Measurements from ENCODE around the gene KRT20. TPM values are rescaled to one million over a fixed set of nuclear protein-coding genes. Genes with fewer than 3 reads are reported as not detected.

The KRT20 gene
- total RNA-seq, 2 experiments from 2014 or later: not detected

DNA sequence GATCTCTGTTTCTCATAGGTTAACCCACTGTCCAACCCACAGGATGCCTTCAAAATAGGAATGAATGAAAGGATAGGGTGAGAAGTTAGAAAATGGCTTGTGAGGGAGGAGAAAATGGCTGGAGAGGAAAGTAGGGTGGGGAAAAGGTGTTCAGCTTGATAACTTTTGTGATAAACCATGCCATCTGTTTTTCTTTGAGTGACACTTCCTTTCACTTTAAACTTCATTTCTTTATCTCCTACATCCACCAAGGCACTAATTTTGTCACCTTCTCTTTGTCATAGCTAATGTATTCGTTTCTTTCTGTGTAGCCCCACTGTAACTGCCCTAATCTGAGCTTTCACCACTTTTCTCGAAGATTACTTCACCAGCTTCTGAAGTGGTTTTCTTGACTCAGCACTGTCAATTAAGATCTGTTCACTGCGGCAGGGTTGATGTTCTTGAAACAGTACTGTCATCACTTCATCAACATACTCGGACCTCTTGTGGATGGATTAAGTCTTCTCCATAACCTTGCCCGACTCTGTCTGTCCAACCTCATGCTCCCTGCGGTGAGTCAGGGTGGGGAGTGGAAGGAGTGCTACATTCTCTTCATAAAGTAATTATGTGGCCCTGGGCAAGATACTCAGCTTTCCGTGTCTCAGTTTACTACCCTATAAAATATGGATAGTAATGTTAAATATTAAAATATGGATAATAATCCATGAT is 57.1 kb downstream of the KRT20 start:
- ChIA-PET POLR2A (no interaction called here), CTCF (interaction anchor here (1.0 to 1.7 kb wide), 4 partner anchors 9 to 18 kb away, joined by 3 to 6 read pairs (median 3); no protein-coding TSS in a partner anchor)
- Mint-ChIP-seq H3K4me3 (no peak overlapping the region), H3K4me1 (ENCODE audit: low read depth) (peaks cover 15% of the 10 kb centered on the region), H3K36me3 (ENCODE audit: low read depth) (peaks cover 5% of the 10 kb centered on the region), H3K27me3 (no peaks in the 10 kb centered on the region), H3K9me3 (no peaks in the 10 kb centered on the region), H3K27ac (peak overlapping the region; percentile 55)
- DNase-seq: peak; percentile 13
- intact Hi-C loops (cut with micrococcal nuclease): no loop called here
- TF ChIP-seq CTCF (IDR thresholded peaks at IDR 0.05): no peak
- ATAC-seq: peak; percentile 83

Other genes starting within 250 kb of the KRT20 start
- gene SMARCE1, start 237.4 kb downstream of the KRT20 start, total RNA-seq: 10 to 100 TPM; 87.8 to 92.5 TPM
- not detected for gene KRT222, start 220.1 kb downstream of the KRT20 start, total RNA-seq
- gene KRT24, start 181.5 kb downstream of the KRT20 start, total RNA-seq: not detected
- gene KRT25, start 129.9 kb downstream of the KRT20 start, total RNA-seq: not detected
- gene KRT26, start 113.0 kb downstream of the KRT20 start, total RNA-seq: not detected
- gene KRT27, start 102.7 kb downstream of the KRT20 start, total RNA-seq: not detected
- not detected for gene KRT28, start 85.3 kb downstream of the KRT20 start, total RNA-seq
- 10 to 100 TPM; 26.9 to 31.3 TPM for gene KRT10, start 62.6 kb downstream of the KRT20 start, total RNA-seq
- not detected for gene KRT12, start 18.0 kb downstream of the KRT20 start, total RNA-seq
- gene KRT23, start 52.4 kb upstream of the KRT20 start, total RNA-seq: not detected
- not detected for gene KRT39, start 81.7 kb upstream of the KRT20 start, total RNA-seq
- gene KRT40, start 99.1 kb upstream of the KRT20 start, total RNA-seq: not detected
- gene KRTAP3-3, start 108.9 kb upstream of the KRT20 start, total RNA-seq: not detected
- not detected for gene KRTAP3-2, start 114.7 kb upstream of the KRT20 start, total RNA-seq
- gene KRTAP3-1, start 123.9 kb upstream of the KRT20 start, total RNA-seq: not detected
- not detected for gene KRTAP1-5, start 142.0 kb upstream of the KRT20 start, total RNA-seq
- gene KRTAP1-4, start 145.0 kb upstream of the KRT20 start, total RNA-seq: not detected
- not detected for gene KRTAP1-3, start 149.6 kb upstream of the KRT20 start, total RNA-seq
- gene KRTAP1-1, start 156.2 kb upstream of the KRT20 start, total RNA-seq: not detected
- not detected for gene KRTAP2-1, start 162.1 kb upstream of the KRT20 start, total RNA-seq
- not detected for gene KRTAP2-2, start 170.0 kb upstream of the KRT20 start, total RNA-seq
- gene KRTAP2-3, start 174.9 kb upstream of the KRT20 start, total RNA-seq: not detected
- not detected for gene KRTAP2-4, start 180.6 kb upstream of the KRT20 start, total RNA-seq
- gene KRTAP4-7, start 198.9 kb upstream of the KRT20 start, total RNA-seq: not detected
- gene KRTAP4-8, start 212.9 kb upstream of the KRT20 start, total RNA-seq: not detected
- gene KRTAP4-16, start 217.0 kb upstream of the KRT20 start, total RNA-seq: not detected
- not detected for gene KRTAP4-9, start 220.1 kb upstream of the KRT20 start, total RNA-seq
- not detected for gene KRTAP4-11, start 233.1 kb upstream of the KRT20 start, total RNA-seq
- gene KRTAP4-12, start 238.9 kb upstream of the KRT20 start, total RNA-seq: not detected

Measured in activated CD8-positive, alpha-beta T cell treated with anti-CD3 and anti-CD28 coated beads for 36 hours (primary cell).